HL-60 (cell line): ENCODE results near the gene PTPRM.

Experiments
- DNase-seq, 2 experiments: peaks; one replicate each; pipeline ENCODE4 v3.0.0-alpha.2; 2010 to 2020; ENCODE audit warnings: low read depth in 1 of 2, low spot score in 1 of 2
- H3K27ac ChIP-seq: fragments of 250-450 bp; sonication (Bioruptor Pico); replicated peaks from 2 replicates; pipeline ENCODE4 v1.5.1; 2020; ENCODE audit warnings: mild to moderate bottlenecking, moderate library complexity
- H3K27me3 ChIP-seq: fragments of 250-450 bp; sonication (Bioruptor Pico); 2 replicates; pipeline ENCODE4 v1.5.1; 2021; ENCODE audit warnings: mild to moderate bottlenecking, moderate library complexity; ENCODE audit not compliant: insufficient read depth, poor library complexity, severe bottlenecking
- H3K4me3 ChIP-seq: replicated peaks from 2 replicates; pipeline ENCODE4 v1.5.1; 2011; ENCODE audit warnings: mild to moderate bottlenecking, control low read depth, low read length; ENCODE audit not compliant: insufficient read depth
- GABPA ChIP-seq: IDR thresholded peaks from 2 replicates; pipeline ENCODE4 v1.6.1; 2012; ENCODE audit warnings: low read depth
- POLR2AphosphoS5 ChIP-seq: IDR thresholded peaks from 2 replicates; pipeline ENCODE4 v1.6.1; 2012; ENCODE audit warnings: low read depth
- SPI1 ChIP-seq: IDR thresholded peaks from 2 replicates; pipeline ENCODE4 v1.6.1; 2012; ENCODE audit warnings: low read depth, mild to moderate bottlenecking, borderline replicate concordance
- TF ChIP-seq, protein P1 (sequence below): IDR thresholded peaks from one replicate; pipeline ENCODE4 v1.5.1; 2011; ENCODE audit warnings: low read length, control low read depth, inconsistent platforms; ENCODE audit not compliant: insufficient read depth
- TF ChIP-seq, protein P2 (sequence below): IDR thresholded peaks from 2 replicates; pipeline ENCODE4 v1.6.1; 2012; ENCODE audit warnings: low read depth; ENCODE audit not compliant: insufficient replicate concordance

The PTPRM gene

DNA sequence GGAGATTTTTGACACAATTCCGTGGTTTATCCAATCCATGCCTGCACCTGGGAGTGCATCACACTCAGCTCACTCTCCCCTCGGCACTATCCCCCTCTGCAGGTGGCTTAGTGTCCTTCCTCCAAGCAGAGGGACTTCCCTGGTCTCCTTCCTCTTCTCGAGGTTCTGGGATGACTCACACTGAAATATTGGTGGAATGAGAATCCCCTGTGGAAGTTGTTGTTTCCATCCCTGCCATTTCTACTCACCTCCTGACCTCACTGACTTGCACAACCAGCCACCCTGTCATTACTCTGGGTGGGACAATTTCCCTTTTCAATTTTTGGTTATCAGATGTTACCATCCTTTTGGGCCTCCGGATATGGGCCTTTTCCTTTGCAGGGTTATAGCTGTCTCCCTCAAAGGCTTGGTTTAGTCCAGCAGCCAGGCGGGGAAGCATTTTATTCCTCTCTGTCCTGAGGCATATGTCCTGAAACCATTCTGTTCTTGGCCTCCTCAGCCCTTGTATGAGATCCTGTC is 59.9 kb downstream of the PTPRM start:
- no peak overlapping the region for H3K4me3 ChIP-seq
- DNase-seq, result no peak

DNA sequence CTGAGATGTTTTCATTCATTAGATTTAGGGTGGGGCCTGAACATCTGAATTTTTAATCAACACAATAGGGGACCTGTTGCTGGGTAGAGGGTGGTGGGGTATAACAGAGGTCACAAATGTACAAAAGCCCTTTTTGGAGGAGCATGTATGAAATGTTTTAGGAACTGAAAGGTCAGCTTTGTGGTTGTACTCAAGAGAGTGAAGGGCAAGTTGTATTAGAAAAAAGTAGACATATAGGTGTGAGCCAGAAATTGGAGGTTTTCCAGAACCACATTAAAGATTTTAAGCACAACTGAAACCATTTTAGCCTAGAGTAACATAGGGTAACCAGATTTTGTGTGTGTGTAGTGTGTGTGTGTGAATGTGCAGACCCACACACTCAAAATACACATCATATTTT is 62.3 kb downstream of the PTPRM start:
- no peak overlapping the region for H3K4me3 ChIP-seq
- H3K27me3 ChIP-seq, result no peaks in the 10 kb centered on the region
- DNase-seq, result no peak
- no peak overlapping the region for H3K27ac ChIP-seq
- TF ChIP-seq POLR2AphosphoS5 (no peak), SPI1 (no peak), GABPA (no peak)
- TF ChIP-seq, protein P1, sequence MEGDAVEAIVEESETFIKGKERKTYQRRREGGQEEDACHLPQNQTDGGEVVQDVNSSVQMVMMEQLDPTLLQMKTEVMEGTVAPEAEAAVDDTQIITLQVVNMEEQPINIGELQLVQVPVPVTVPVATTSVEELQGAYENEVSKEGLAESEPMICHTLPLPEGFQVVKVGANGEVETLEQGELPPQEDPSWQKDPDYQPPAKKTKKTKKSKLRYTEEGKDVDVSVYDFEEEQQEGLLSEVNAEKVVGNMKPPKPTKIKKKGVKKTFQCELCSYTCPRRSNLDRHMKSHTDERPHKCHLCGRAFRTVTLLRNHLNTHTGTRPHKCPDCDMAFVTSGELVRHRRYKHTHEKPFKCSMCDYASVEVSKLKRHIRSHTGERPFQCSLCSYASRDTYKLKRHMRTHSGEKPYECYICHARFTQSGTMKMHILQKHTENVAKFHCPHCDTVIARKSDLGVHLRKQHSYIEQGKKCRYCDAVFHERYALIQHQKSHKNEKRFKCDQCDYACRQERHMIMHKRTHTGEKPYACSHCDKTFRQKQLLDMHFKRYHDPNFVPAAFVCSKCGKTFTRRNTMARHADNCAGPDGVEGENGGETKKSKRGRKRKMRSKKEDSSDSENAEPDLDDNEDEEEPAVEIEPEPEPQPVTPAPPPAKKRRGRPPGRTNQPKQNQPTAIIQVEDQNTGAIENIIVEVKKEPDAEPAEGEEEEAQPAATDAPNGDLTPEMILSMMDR, result no peak
- TF ChIP-seq, protein P2, sequence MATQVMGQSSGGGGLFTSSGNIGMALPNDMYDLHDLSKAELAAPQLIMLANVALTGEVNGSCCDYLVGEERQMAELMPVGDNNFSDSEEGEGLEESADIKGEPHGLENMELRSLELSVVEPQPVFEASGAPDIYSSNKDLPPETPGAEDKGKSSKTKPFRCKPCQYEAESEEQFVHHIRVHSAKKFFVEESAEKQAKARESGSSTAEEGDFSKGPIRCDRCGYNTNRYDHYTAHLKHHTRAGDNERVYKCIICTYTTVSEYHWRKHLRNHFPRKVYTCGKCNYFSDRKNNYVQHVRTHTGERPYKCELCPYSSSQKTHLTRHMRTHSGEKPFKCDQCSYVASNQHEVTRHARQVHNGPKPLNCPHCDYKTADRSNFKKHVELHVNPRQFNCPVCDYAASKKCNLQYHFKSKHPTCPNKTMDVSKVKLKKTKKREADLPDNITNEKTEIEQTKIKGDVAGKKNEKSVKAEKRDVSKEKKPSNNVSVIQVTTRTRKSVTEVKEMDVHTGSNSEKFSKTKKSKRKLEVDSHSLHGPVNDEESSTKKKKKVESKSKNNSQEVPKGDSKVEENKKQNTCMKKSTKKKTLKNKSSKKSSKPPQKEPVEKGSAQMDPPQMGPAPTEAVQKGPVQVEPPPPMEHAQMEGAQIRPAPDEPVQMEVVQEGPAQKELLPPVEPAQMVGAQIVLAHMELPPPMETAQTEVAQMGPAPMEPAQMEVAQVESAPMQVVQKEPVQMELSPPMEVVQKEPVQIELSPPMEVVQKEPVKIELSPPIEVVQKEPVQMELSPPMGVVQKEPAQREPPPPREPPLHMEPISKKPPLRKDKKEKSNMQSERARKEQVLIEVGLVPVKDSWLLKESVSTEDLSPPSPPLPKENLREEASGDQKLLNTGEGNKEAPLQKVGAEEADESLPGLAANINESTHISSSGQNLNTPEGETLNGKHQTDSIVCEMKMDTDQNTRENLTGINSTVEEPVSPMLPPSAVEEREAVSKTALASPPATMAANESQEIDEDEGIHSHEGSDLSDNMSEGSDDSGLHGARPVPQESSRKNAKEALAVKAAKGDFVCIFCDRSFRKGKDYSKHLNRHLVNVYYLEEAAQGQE, result no peak

More for the DNA sequence above, 59.9 kb downstream of the PTPRM start:
- Histone ChIP-seq H3K27ac (no peak overlapping the region), H3K27me3 (no peaks in the 10 kb centered on the region)
- TF ChIP-seq, protein P2, result no peak
- no peak for TF ChIP-seq GABPA
- no peak for TF ChIP-seq SPI1
- TF ChIP-seq, protein P1, result no peak
- no peak for TF ChIP-seq POLR2AphosphoS5

DNA sequence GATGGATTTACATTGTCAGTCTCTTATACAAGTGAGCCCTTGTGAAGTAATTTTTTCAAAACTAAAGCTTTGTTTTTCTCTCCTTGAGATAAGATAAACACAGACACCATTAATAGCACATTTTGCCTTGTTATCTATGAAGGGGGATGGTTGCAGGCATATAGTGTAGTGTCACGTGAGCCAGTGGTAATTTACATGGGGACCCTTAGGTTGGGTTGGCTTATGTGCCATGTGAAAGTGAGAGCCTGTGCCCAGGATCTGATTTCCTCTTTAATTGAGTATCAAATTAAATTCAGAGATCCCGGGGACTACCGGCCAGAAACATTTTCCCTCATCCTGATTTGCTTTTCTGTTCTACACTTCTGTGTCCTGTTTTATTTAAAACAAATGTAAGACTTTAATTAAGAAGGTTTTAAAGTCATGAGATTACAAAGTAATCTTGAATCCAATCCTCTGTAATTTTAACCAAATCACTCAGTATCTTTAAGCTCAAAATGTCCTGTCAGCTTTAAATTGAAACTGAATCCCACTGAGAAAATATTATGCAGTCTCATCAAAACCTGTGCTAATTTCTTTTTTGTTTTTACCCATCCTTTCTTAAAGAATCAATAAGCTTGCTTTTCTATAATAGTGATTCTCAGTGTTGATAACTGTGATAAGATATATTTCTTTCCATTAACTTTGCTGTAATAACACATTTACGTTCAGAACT is 63.8 kb downstream of the PTPRM start:
- H3K27me3 ChIP-seq, result no peaks in the 10 kb centered on the region
- TF ChIP-seq SPI1, result no peak
- H3K27ac ChIP-seq, result no peak overlapping the region
- H3K4me3 ChIP-seq, result no peak overlapping the region
- no peak for DNase-seq

DNA sequence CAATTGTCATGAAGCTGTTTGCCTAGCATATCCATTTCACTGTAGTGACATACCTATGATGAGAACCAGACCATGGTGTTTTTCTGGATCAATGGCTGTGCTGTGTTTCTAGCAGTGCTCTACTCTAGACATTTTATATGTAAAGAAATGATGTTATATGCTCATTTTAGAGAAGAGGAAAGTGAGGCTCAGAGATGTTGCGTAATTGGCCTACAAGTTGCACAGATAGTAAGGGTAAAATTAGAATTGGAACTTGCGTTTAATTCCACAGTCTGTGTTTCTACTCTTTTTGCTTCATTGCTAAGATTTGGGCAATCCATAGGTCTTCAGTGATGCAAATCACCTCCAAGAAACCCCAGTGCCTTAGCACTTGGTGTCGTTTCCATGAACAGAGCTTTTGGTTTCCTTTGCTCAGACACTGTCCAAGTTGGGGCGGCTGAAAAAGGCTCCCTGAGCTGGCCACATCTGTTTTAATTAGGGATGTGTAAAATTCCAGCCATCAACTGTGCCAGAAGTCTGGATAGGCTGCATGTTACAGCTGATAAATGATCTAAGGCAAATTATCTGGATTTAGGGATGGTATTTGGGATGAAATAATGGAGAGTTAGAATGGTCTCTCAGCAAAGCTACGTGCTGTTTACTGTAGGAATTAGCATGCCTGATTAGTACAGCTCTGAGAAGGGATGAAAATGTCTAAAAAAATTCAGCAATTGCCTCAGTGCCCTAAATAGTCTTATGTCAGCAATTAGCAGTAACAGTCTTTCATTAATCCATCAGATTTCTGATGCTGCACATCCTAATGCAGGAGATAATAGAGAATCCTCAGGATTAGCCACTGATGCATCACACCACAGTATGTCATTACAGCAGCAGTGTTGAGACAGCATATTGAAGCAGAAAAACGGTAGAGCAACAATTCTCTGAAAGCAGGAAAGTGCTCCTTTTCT is 65.3 kb downstream of the PTPRM start:
- TF ChIP-seq, protein P1, result no peak
- TF ChIP-seq GABPA (no peak), POLR2AphosphoS5 (no peak), SPI1 (no peak)
- TF ChIP-seq, protein P2, result no peak
- DNase-seq, result no peak
- H3K27ac ChIP-seq, result no peak overlapping the region
- H3K4me3 ChIP-seq, result no peak overlapping the region
- H3K27me3 ChIP-seq, result no peaks in the 10 kb centered on the region
